Osteoblast (primary cell): ENCODE results near the gene EN1. TPM values are rescaled to one million over a fixed set of nuclear protein-coding genes. Genes with fewer than 3 reads are reported as not detected.

ENCODE experiments used
- DNase-seq: peaks from one replicate; pipeline ENCODE4 v3.0.0; 2011; ENCODE audit warnings: low spot score, mixed read lengths; ENCODE audit not compliant: insufficient read length; ENCODE audit errors: missing footprints
- H2AFZ ChIP-seq: 2 replicates; pipeline ENCODE4 v1.6.0; 2011; ENCODE audit warnings: mild to moderate bottlenecking, low read length
- H3K27ac ChIP-seq: 2 replicates; pipeline ENCODE4 v1.5.1; 2011; ENCODE audit warnings: mild to moderate bottlenecking, low read depth, low read length, moderate library complexity
- H3K27me3 ChIP-seq: 2 replicates; pipeline ENCODE4 v1.6.0; 2012; ENCODE audit warnings: mild to moderate bottlenecking, control low read depth, inconsistent platforms, low read length, moderate library complexity; ENCODE audit not compliant: insufficient read depth
- H3K36me3 ChIP-seq: 2 replicates; pipeline ENCODE4 v1.5.1; 2011; ENCODE audit warnings: mild to moderate bottlenecking, low read length, control low read depth, moderate library complexity; ENCODE audit not compliant: insufficient read depth
- H3K4me1 ChIP-seq: 2 replicates; pipeline ENCODE4 v1.5.1; 2011; ENCODE audit warnings: mild to moderate bottlenecking, low read length, control low read depth, moderate library complexity; ENCODE audit not compliant: insufficient read depth
- H3K4me2 ChIP-seq: 2 replicates; pipeline ENCODE4 v1.6.0; 2011; ENCODE audit warnings: mild to moderate bottlenecking, low read length; ENCODE audit not compliant: insufficient read depth
- H3K4me3 ChIP-seq: fragments of 200-600 bp; sonication (generic); 3 replicates; pipeline ENCODE4 v1.5.1; 2012; ENCODE audit warnings: mild to moderate bottlenecking, low read length, inconsistent platforms; ENCODE audit not compliant: insufficient read depth
- H3K79me2 ChIP-seq: 2 replicates; pipeline ENCODE4 v1.6.0; 2012; ENCODE audit warnings: mild to moderate bottlenecking, low read length, control low read depth, inconsistent platforms; ENCODE audit not compliant: insufficient read depth
- H3K9me3 ChIP-seq: 2 replicates; pipeline ENCODE4 v1.5.1; 2011; ENCODE audit warnings: low read depth, low read length, control low read depth
- H4K20me1 ChIP-seq: 2 replicates; pipeline ENCODE4 v1.6.0; 2012; ENCODE audit warnings: mild to moderate bottlenecking, low read length, control low read depth; ENCODE audit not compliant: insufficient read depth
- CTCF ChIP-seq: IDR thresholded peaks from 2 replicates; pipeline ENCODE4 v1.5.1; 2011; ENCODE audit warnings: mild to moderate bottlenecking, low read depth, low read length, moderate library complexity; ENCODE audit errors: extremely low read depth
- total RNA-seq: library from RNA; depleted of rRNA; stranded (reverse); fragments of >200 nt; gene quantifications from 2 replicates; pipeline ENCODE4 v1.2.3, GENCODE V29; 2012

EN1 gene
- total RNA-seq, 1 donor: 0.72 TPM

GRCh38 chr2:118806797-118807667 is 40.4 kb downstream of the EN1 start:
- Histone ChIP-seq H3K4me2 (no peak overlapping the region), H3K27me3 (peaks cover 5% of the 10 kb centered on the region), H3K36me3 (no peaks in the 10 kb centered on the region), H3K79me2 (no peaks in the 10 kb centered on the region), H3K27ac (no peak overlapping the region), H3K4me3 (no peak overlapping the region), H3K4me1 (no peaks in the 10 kb centered on the region), H2AFZ (no peak overlapping the region), H4K20me1 (no peaks in the 10 kb centered on the region), H3K9me3 (no peaks in the 10 kb centered on the region)
- TF ChIP-seq CTCF: no peak
- DNase-seq: no peak

GRCh38 chr2:118805064-118805690 is 42.3 kb downstream of the EN1 start:
- H3K36me3 ChIP-seq: no peaks in the 10 kb centered on the region
- H4K20me1 ChIP-seq: no peaks in the 10 kb centered on the region
- H2AFZ ChIP-seq: peak overlapping the region; percentile 14
- H3K9me3 ChIP-seq: no peaks in the 10 kb centered on the region
- no peak for TF ChIP-seq CTCF
- no peak overlapping the region for H3K4me3 ChIP-seq
- peak; percentile 4 for DNase-seq
- no peak overlapping the region for H3K4me2 ChIP-seq
- H3K79me2 ChIP-seq: no peaks in the 10 kb centered on the region
- no peaks in the 10 kb centered on the region for H3K4me1 ChIP-seq
- H3K27me3 ChIP-seq: peaks cover 5% of the 10 kb centered on the region
- no peak overlapping the region for H3K27ac ChIP-seq

GRCh38 chr2:118803012-118803411 is 44.4 kb downstream of the EN1 start:
- Histone ChIP-seq H3K27ac (no peak overlapping the region), H4K20me1 (no peaks in the 10 kb centered on the region), H3K9me3 (no peaks in the 10 kb centered on the region), H2AFZ (no peak overlapping the region), H3K36me3 (no peaks in the 10 kb centered on the region), H3K4me1 (no peaks in the 10 kb centered on the region), H3K4me2 (no peak overlapping the region), H3K27me3 (no peaks in the 10 kb centered on the region), H3K4me3 (no peak overlapping the region), H3K79me2 (no peaks in the 10 kb centered on the region)
- TF ChIP-seq CTCF: no peak
- DNase-seq: no peak

- H3K27me3 ChIP-seq: no peaks in the 10 kb centered on the region
- DNase-seq: no peak
- H3K4me2 ChIP-seq: no peak overlapping the region
- no peak overlapping the region for H2AFZ ChIP-seq
- no peaks in the 10 kb centered on the region for H3K4me1 ChIP-seq
- H4K20me1 ChIP-seq: no peaks in the 10 kb centered on the region
- H3K27ac ChIP-seq: no peak overlapping the region
- no peaks in the 10 kb centered on the region for H3K36me3 ChIP-seq
- TF ChIP-seq CTCF: no peak
- H3K4me3 ChIP-seq: no peak overlapping the region
- no peaks in the 10 kb centered on the region for H3K79me2 ChIP-seq
- H3K9me3 ChIP-seq: no peaks in the 10 kb centered on the region
Observed at GRCh38 chr2:118801151-118801550, 46.3 kb downstream of the EN1 start.
